ENCODE data around the gene B4GALNT3.

B4GALNT3 gene

DNA sequence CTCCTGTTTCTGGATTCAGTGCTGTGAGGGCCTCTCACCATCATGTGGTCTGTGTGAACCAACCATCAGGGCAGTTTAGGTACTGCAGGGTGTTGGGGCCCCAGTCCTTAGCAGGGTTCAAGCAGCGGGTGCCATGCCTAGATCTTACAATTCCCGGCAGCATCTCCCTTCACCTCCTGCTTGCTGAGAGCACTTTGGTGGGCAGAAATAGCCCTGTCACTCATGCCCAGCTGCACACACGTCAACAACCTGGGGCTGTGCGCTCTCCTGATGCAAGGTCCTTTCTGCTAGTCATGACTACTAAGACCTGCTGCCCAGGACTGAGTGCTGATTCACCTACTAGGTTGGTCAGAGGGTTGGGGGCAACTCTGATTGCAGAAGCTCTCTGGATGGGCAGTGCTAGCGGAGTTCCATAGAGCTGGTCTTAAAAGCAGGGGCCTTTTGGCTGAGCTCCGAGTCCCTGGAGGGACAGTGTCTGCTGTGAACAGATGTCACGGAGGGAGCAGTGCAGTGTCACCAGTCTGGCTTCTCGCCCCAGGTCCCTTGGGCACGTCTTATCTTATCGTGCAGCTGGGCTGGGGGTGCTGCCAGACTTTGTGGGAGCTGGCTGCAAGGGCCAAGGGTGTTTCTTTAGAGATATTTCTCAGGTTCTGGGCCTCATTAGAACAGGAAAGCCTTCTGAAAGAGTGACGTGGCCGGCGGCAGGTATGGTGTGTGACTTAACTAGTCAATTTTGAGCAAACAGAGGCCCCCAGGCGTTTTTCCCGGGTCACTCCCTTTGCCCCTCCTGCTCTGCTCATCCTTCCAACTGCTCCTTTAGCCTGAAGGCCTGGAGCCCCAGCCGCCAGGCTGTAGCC lies 131.7 kb downstream of the B4GALNT3 start:
- TF ChIP-seq, protein P1, sequence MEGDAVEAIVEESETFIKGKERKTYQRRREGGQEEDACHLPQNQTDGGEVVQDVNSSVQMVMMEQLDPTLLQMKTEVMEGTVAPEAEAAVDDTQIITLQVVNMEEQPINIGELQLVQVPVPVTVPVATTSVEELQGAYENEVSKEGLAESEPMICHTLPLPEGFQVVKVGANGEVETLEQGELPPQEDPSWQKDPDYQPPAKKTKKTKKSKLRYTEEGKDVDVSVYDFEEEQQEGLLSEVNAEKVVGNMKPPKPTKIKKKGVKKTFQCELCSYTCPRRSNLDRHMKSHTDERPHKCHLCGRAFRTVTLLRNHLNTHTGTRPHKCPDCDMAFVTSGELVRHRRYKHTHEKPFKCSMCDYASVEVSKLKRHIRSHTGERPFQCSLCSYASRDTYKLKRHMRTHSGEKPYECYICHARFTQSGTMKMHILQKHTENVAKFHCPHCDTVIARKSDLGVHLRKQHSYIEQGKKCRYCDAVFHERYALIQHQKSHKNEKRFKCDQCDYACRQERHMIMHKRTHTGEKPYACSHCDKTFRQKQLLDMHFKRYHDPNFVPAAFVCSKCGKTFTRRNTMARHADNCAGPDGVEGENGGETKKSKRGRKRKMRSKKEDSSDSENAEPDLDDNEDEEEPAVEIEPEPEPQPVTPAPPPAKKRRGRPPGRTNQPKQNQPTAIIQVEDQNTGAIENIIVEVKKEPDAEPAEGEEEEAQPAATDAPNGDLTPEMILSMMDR (IDR thresholded peaks at IDR 0.05; ENCODE audit: low read depth, low read length), result no peak
- no peak for DNase-seq (ENCODE audit: extremely low read depth, low read depth)

DNA sequence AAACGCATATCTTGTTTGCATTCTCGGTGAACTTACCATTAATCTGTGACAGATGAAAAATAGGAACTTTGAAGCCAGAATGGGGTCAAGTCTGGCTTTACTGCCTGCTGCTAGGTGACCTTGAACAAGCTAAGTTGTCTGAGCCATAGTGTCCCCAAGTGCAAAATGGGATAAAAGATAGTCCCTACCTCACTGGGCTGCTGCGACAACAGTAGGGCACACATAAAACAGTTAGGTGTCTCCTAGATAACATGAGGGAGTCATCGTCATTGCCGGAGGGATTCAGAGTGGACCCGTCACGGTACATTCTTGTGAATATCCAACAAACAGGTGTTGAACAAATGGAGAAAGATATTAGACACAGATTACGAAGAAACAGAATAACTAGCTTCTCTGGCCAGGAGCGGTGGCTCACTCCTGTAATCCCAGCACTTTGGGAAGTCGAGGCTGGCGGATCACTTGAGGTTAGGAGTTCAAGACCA lies 132.3 kb downstream of the B4GALNT3 start:
- no peak for DNase-seq (ENCODE audit: extremely low read depth, low read depth)
- TF ChIP-seq, protein P1 (IDR thresholded peaks at IDR 0.05; ENCODE audit: low read depth, low read length), result no peak

DNA sequence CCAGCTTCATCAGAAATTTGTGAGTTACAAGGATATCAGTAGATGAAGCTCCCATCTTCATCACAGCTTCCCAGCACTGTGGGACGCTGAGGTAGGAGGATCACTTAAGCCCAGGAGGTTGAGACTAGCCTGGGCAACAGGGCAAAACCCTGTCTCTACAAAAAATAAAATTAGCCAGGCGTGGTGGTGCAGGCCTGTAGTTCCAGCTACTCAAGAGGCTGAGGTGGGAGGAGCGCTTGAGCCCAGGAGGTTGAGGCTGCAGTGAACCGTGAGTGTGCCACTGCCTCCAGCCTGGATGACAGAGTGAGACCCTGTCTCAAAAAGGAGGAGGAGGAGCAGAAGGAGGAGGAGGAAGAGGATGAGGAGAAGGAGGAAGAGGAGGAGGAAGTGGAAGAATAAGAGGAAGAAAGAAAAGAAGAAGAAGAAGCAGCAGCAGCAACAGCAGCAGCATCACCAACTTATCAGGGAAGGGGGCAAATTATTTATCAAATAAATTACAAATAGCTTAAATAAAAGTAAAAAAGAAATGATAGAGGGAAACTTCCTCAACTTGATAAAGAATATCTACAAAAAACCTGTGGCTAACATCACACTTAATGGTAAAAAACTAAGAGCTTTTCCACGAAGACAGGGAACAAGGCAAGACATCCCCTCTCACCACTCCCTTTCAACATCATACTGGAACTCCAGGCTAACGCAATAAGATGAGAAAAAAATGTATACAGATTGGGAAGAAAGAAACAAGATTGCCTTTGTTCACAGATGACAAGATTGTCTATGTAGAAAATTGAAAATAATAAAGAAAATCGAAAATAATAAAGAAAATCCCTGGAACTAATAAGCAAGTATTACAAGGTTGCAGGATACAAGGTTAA lies 133.9 kb downstream of the B4GALNT3 start:
- TF ChIP-seq, protein P1 (IDR thresholded peaks at IDR 0.05; ENCODE audit: low read depth, low read length), result no peak
- DNase-seq (ENCODE audit: extremely low read depth, low read depth), result no peak

DNA sequence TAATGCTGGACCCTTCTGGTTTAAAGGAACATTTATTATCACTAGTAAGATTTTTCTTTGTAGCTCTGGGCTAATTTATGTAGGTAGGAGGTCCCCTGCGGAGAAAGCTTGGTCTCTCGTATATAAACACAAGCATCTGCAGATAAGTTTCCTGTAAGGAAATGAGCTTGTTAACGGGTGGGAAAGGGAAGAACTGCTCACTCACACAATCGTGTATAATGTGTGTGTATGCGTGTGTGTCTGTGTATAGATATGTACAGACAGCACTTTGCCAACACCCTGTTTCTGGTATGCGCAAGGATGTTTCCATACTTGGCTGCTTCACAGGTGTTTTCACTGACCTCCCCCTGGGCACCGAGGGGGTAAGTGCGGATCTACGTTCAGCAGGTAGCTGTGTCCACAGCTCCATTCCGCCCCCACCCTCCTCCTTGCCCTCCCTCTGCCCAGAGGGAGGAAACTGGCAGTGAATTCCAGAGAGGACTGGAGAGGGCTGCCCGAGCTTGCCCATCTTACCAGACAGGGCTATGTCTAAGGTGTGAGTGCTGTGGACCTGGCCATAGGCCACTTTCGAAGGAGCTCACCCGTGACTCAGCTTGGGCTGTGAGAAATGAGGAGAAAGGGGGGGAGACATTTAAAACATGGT lies 138.3 kb downstream of the B4GALNT3 start:
- no peak for DNase-seq (ENCODE audit: extremely low read depth, low read depth)
- TF ChIP-seq, protein P1 (IDR thresholded peaks at IDR 0.05; ENCODE audit: low read depth, low read length), result no peak

DNA sequence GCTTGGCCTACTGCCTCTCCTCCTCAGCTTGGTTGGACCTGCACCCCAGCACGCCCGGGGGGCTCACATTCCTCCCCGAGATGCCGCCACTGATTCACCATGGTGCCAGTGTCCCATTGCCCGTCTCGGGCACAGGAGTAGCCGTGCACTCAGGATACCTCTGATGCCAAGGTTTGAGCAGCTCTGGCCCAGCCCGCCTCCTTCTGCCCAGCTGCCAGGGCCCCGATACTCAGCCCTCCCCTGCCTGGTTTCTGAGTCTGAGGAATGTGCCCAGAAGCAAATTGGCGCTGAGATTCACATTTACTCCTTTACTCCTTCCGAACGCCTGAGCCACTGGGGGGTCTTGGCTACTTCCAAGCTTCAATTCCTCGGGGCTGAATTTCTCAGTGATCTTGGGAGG lies 140.0 kb downstream of the B4GALNT3 start:
- TF ChIP-seq, protein P1 (IDR thresholded peaks at IDR 0.05; ENCODE audit: low read depth, low read length), result no peak
- DNase-seq (ENCODE audit: extremely low read depth, low read depth), result no peak

DNA sequence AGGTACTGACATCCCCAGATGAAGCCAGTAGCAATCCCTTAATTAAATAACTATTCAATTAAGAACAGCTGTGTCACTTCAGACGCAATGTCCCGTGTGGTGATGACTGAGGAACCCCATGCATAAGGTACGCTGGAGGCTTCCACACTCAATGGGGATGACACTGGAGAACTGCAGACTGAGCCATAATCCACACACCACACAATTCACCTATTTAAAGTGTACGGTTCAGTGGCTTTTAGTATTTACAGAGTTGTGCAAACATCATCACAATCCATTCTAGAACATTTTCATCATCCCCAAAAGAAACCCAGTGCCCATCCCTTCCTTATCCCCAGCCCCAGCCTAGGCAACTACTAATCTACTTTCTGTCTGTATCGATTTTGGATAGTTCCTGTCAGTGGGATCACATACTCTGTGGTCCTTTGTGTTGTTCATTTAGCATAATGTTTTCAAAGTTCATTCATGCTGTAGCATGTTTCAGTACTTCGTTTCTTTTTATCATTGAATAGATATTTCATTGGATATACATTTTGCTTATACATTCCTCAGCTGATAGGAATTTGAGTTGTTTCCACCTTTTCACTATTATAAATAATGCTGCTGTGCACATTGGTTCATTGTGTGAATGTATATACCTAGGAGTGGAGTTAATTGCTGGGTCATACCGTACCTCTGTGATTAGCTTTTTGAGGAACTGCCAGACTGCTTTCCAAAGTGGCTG lies 142.4 kb downstream of the B4GALNT3 start:
- TF ChIP-seq, protein P1 (IDR thresholded peaks at IDR 0.05; ENCODE audit: low read depth, low read length), result no peak
- DNase-seq (ENCODE audit: extremely low read depth, low read depth), result no peak

All from AG09319 (cell line).